HG02938 (cell line): ENCODE measurements around the gene G0S2.
"Not testable (repeated sequence)": the region's sequence is repeated elsewhere in the genome, so short reads cannot be mapped to it uniquely, and the experiment has no call there.

Experiments
- ATAC-seq: cut with Tn5 transposase; IDR thresholded peaks from one replicate; pipeline ENCODE4 v1.9.1; 2021; ENCODE audit warnings: mild to moderate bottlenecking, moderate library complexity; ENCODE audit not compliant: unreplicated experiment

The G0S2 gene

DNA sequence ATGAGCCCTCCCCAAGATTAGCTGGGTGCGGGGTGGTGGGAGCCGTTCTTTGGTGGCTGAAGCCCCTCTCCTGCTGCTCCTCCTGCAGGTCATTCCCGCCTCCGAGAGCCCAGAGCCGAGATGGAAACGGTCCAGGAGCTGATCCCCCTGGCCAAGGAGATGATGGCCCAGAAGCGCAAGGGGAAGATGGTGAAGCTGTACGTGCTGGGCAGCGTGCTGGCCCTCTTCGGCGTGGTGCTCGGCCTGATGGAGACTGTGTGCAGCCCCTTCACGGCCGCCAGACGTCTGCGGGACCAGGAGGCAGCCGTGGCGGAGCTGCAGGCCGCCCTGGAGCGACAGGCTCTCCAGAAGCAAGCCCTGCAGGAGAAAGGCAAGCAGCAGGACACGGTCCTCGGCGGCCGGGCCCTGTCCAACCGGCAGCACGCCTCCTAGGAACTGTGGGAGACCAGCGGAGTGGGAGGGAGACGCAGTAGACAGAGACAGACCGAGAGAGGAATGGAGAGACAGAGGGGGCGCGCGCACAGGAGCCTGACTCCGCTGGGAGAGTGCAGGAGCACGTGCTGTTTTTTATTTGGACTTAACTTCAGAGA, 448 bp downstream of the G0S2 start:
- ATAC-seq = no peak

GRCh38 chr1:209678981-209679539, 3.8 kb downstream of the G0S2 start:
- no peak for ATAC-seq

- ATAC-seq = peak; percentile 44
These were observed 10.6 kb downstream of the G0S2 start for GRCh38 chr1:209685821-209686220.

DNA sequence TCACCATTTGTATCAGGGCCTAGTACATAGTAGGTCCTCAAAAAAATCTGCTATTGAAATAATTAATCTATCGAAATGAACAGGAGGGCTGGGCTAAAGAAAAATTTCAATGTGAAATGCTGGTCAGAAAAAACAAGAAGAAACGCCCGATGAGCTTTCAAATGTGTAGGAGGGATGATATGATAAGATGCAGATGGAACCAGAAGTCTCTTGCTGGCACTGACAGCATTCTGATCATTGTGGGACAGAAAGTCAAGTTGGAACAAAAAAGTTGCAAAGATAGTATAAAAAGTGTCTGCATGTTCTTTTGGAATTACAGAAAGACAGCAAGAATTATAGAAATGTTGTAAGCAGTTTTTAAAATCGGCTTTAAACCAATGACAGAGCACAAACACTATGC, 11.1 kb downstream of the G0S2 start:
- no peak for ATAC-seq

DNA sequence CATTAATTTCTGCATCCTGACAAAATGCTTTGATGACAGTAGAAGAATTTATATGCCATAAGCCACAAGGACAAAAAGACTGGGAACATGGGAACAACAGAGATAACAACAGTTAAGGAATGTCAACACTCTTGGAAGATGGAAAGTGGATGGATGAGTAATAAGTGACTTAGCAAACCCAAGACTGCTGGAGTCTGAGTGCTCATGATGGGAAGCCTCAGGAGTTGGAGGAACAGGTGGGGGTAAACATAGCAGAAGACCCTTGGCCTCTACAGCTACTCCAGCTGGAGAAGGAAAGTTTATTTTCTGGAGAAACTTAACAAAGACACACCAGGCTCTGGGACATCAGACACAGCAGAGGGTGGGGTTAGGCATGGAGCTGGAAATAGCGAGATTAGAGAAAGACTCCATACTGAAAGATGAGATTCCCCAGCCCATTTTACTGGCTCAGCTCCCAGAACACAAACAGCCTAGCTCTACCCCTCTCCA, 13.6 kb downstream of the G0S2 start:
- ATAC-seq = no peak

- ATAC-seq = no peak
These were observed 14.3 kb downstream of the G0S2 start for GRCh38 chr1:209689477-209689876.

- no peak for ATAC-seq
These were observed 16.0 kb downstream of the G0S2 start for GRCh38 chr1:209691237-209691636.

GRCh38 chr1:209692296-209692695, 17.1 kb downstream of the G0S2 start:
- ATAC-seq = no peak

GRCh38 chr1:209692745-209693504, 17.7 kb downstream of the G0S2 start:
- ATAC-seq = peak; percentile 72

GRCh38 chr1:209696673-209697072, 21.5 kb downstream of the G0S2 start:
- ATAC-seq = no peak

GRCh38 chr1:209697126-209697525, 21.9 kb downstream of the G0S2 start:
- no peak for ATAC-seq

- ATAC-seq = not testable (repeated sequence)
These were observed 25.5 kb downstream of the G0S2 start for GRCh38 chr1:209700686-209701085.

GRCh38 chr1:209702832-209703231, 27.6 kb downstream of the G0S2 start:
- ATAC-seq = no peak

- peak; percentile 65 for ATAC-seq
These were observed 28.8 kb downstream of the G0S2 start for GRCh38 chr1:209703834-209704504.

DNA sequence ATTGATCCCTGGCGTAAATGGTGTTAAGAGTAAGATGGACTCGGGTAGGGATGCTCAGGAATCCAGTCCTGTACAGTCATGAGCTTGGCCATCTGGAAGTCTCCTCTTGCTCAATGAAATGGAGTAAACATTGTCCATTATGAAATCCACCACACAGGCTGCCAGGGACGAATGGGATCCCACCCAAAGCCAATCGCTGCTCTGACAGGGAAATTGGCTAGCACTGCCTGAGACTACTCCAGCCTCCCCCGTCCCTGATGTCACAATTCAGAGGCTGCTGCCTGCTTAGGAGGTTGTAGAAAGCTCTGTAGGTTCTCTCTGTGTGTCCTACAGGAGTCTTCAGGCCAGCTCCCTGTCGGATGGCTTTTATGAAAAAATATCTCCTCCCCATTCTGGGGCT, 29.4 kb downstream of the G0S2 start, which contains the start of gene HSD11B1:
TSS of gene HSD11B1 (plus strand) at position 263 of the 400 bp plus-strand sequence. CDS start at position 360, 97 bp downstream.
- no peak for ATAC-seq

DNA sequence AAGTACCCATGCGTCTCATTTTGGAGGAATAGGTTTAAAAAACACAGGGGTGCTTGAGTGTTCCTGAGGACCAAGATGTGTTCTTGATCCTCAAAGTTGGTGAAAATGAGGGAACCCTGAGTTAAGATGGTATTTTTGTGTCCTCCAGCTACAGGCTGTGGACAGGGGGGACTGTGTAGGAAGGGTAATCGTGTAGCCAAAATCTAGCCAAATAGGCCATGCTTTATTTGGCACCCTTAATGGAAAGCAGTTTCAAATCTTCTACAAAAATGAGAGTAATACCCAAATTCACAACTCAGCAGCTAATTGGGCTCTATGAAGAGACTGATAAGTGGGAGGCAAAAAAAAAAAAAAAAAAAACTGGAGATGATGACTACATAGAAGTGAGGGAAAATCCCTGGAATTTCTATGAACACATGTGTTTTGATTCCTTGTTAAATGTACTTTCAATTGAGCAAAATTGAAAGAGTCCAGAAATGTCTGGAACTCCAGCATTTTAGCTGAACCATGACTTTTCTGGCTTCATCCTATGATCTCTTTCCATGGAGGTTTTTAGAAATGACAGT, 29.9 kb downstream of the G0S2 start:
- ATAC-seq = no peak

DNA sequence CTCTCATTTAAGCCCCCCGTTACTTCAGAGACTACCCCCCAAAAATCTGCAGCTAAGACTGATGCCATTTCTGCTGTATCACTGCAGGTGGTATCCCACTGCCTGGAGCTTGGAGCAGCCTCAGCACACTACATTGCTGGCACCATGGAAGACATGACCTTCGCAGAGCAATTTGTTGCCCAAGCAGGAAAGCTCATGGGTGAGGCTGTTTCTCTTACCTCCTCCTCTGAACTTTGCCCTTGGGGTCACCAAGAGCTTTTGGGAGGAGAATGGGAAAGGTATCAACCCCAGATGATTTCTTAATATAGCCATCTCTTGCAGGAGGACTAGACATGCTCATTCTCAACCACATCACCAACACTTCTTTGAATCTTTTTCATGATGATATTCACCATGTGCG, 31.4 kb downstream of the G0S2 start:
- ATAC-seq = no peak

GRCh38 chr1:209707308-209707707, 32.1 kb downstream of the G0S2 start:
- no peak for ATAC-seq

DNA sequence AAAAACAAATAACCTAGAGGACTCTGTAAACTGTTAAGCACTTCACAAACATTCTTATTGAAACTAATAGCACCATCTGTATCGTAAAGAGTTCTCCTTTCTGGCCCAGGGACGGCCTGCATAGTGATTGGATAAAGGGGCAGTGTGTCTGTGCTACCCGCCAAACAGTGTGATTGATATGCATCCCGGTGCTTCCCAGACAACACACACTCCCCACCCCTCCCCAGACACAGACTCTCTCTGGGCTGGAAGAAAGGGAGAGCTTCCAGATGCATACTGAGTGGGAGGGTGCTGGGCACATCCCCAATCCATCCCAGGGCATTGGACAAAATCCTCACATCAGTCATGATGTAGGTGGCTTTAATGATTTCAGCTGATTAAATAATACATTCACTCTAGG, 33.1 kb downstream of the G0S2 start:
- no peak for ATAC-seq

- ATAC-seq = no peak
These were observed 34.9 kb downstream of the G0S2 start for GRCh38 chr1:209710093-209710492.

GRCh38 chr1:209710847-209711246, 35.6 kb downstream of the G0S2 start:
- ATAC-seq = no peak
